Stimulated activated CD8-positive, alpha-beta memory T cell treated with anti-CD3 and anti-CD28 coated beads, Interleukin-4, amount 100 ng/mL, for 1 hour (primary cell): ENCODE data around the gene PARP9.

ENCODE experiments used
- DNase-seq, 2 donors: peaks; one replicate each; pipeline ENCODE4 v3.0.0-alpha.2; 2020; ENCODE audit warnings: low read depth in 2 of 2, low spot score in 1 of 2

The PARP9 gene

GRCh38 chr3:122493296-122493695 lies 70.8 kb downstream of the PARP9 start:
- DNase-seq = no peak

- no peak for DNase-seq
Observed at GRCh38 chr3:122488262-122488973, 75.7 kb downstream of the PARP9 start.

- DNase-seq = no peak
Observed at GRCh38 chr3:122484985-122485384, 79.1 kb downstream of the PARP9 start.

- DNase-seq = no peak
Observed at GRCh38 chr3:122481390-122481789, 82.7 kb downstream of the PARP9 start.
